Fibroblast of pulmonary artery (primary cell): Measurements from ENCODE around the gene HOXB7.

Experiments
- DNase-seq: peaks from one replicate; pipeline ENCODE4 v3.0.0-alpha.2; 2010; ENCODE audit warnings: low read depth
- H3K4me3 ChIP-seq: replicated peaks from 2 replicates; pipeline ENCODE4 v1.5.1; 2011; ENCODE audit warnings: low read depth, mild to moderate bottlenecking, control low read depth, low read length, moderate library complexity
- CTCF ChIP-seq: IDR thresholded peaks from 2 replicates; pipeline ENCODE4 v1.5.1; 2011; ENCODE audit warnings: mild to moderate bottlenecking, control low read depth, low read length, inconsistent platforms; ENCODE audit errors: missing control alignments

Gene HOXB7

GRCh38 chr17:48575066-48575582 is 35.7 kb downstream of the HOXB7 start:
- no peak for DNase-seq
- no peak overlapping the region for H3K4me3 ChIP-seq

DNA sequence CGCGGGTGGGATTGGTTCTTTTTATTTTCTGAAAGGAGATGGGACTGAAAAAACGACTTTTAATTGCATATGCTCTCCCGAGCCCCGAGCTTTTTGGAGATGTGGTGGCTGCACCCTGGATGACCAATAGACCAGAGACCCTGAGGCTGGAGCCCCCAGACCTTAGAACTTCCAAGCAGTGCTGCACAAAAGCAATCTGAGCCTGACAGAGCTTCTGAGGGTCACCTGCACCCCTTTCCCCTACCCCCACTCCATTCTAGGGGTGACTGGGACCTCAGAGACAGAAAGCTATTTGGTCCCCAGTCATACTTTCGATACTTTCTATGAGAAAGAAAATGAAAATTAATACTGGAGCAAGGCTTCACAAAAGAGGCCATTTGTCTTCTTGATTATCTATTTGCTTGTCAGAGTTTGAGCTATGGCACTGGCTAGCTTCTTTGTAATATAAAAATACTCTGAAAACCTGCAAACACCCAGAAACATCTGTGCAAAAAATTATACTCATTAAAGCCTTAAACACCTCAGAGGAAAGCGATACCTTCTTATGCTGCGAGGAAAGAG is 36.2 kb downstream of the HOXB7 start:
- DNase-seq = no peak
- H3K4me3 ChIP-seq = no peak overlapping the region
- TF ChIP-seq CTCF = no peak

More at GRCh38 chr17:48575066-48575582, 35.7 kb downstream of the HOXB7 start:
- no peak for TF ChIP-seq CTCF

DNA sequence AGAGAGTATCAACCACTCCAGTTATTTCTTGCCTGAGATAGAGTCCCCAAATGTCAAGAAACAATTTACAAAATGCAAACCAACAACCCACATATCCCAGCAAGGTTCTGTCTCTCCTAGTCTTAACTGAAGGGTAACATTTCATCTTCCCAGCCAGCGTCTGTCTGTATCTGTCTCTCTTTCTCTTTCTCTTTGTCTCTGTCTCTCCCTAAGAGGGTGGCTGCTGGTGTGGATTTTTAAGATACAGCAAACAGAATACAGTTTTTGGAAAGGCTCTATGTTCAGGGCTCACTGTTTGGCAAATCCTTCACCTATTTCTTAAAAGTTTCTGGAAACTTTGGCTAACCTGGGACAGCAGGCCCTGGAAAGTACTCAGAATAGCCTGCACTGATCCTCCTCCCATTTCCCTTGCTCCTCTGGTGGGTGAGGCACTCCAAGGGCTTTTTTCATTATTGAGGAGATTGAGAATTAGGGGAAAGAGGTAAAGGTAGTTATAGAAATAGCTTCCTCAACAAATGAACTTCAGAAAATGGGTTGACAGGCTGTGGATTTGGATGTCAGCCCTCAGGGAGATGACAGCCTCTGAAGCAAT is 38.9 kb downstream of the HOXB7 start:
- TF ChIP-seq CTCF = no peak
- no peak for DNase-seq
- no peak overlapping the region for H3K4me3 ChIP-seq

- DNase-seq = no peak
- H3K4me3 ChIP-seq = no peak overlapping the region
Measured at GRCh38 chr17:48571024-48571818, 39.6 kb downstream of the HOXB7 start.

DNA sequence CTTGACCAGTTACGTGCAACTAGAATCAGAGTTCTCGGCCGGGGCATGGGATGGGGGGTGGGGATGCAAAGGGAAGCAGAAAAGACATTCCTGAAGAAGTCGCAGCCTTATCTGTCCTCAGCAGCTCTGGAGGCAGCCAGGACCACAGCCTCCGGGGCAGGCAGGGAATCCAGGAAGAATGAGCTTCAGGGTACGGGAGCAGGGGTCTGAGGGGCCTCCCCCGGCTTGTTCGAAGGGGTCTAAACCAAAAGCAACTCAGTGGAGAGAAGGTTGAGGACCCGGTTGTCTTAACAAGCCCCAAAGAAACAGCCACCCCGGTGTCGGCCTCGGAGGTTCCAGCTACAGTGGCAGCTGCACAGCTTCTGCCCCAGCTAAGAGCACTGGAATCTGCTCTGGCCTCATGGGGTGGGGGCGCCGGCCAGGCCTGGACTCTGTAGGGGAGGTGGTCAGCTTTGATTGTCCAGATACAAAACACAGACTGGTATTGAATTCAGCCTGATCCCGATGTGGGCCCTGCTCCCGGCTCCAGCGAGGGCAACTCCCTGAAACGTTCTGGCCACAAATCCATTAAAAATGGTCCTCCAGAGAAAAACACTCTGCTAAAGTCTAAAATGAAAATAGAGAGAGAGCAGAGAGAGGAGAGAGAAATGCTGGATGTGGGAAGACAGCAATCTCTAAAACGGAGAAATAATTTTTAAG is 40.3 kb downstream of the HOXB7 start:
- no peak overlapping the region for H3K4me3 ChIP-seq
- TF ChIP-seq CTCF = no peak
- DNase-seq = no peak

More at GRCh38 chr17:48571024-48571818, 39.6 kb downstream of the HOXB7 start:
- TF ChIP-seq CTCF = no peak

GRCh38 chr17:48569674-48570324 is 41.0 kb downstream of the HOXB7 start:
- H3K4me3 ChIP-seq = no peak overlapping the region
- no peak for TF ChIP-seq CTCF
- DNase-seq = no peak
